Measurements from ENCODE around the gene ZNF605.
"Not testable (repeated sequence)": the region's sequence is repeated elsewhere in the genome, so short reads cannot be mapped to it uniquely, and the experiment has no call there.

DNA sequence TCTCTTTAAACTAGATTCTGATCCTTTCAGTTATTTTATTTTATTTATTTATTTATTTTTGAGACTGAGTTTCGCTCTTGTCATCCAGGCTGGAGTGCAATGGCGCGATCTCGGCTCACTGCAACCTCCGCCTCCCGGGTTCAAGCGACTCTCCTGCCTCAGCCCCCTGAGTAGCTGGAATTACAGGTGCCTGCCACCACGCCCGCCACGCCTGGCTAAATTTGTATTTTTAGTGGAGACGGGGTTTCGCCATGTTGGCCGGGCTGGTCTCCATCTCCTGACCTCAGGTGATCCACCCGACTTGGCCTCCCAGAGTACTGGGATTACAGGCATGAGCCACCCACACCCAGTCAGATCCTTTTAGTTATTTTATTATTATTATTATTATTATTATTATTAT, 5.7 kb upstream of the ZNF605 start:
- TF ChIP-seq, protein P1, sequence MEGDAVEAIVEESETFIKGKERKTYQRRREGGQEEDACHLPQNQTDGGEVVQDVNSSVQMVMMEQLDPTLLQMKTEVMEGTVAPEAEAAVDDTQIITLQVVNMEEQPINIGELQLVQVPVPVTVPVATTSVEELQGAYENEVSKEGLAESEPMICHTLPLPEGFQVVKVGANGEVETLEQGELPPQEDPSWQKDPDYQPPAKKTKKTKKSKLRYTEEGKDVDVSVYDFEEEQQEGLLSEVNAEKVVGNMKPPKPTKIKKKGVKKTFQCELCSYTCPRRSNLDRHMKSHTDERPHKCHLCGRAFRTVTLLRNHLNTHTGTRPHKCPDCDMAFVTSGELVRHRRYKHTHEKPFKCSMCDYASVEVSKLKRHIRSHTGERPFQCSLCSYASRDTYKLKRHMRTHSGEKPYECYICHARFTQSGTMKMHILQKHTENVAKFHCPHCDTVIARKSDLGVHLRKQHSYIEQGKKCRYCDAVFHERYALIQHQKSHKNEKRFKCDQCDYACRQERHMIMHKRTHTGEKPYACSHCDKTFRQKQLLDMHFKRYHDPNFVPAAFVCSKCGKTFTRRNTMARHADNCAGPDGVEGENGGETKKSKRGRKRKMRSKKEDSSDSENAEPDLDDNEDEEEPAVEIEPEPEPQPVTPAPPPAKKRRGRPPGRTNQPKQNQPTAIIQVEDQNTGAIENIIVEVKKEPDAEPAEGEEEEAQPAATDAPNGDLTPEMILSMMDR (IDR thresholded peaks at IDR 0.05): not testable (repeated sequence)
- not testable (repeated sequence) for TF ChIP-seq POLR2A (IDR thresholded peaks at IDR 0.05)

Data from prostate gland (tissue), 2 donors.